ENCODE measurements around the gene ANKUB1. TPM values are rescaled to one million over a fixed set of nuclear protein-coding genes. Genes with fewer than 3 reads are reported as not detected.
"Not testable (repeated sequence)": the region's sequence is repeated elsewhere in the genome, so short reads cannot be mapped to it uniquely, and the experiment has no call there.

Gene ANKUB1
- total and polyA plus RNA-seq, 10 donors = 0.03 to 0.10 TPM; not detected in 8

DNA sequence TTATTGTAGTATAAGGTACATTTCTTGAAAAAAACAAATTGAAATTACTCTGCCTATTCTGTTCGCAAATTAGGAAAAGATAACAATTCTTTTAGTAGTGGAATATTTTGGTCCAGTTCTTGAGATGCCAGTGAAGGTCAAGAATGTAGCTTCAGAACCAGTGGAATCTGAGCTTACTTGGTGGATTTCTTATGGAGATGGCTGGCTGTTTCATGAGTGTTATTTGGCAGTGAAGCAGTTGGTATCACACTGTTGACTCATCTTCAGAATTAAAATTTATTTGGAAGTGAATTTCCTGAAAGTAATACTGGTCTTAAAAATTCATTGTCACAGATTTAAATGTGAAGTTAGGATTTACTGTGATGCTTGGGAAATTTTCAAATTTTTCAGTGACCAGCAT, 39.7 kb upstream of the ANKUB1 start:
- no peak overlapping the region for H3K27ac ChIP-seq
- no peak for TF ChIP-seq POLR2A (IDR thresholded peaks at IDR 0.05)
- no peak for TF ChIP-seq POLR2AphosphoS5 (IDR thresholded peaks at IDR 0.05)
- TF ChIP-seq, protein P1, sequence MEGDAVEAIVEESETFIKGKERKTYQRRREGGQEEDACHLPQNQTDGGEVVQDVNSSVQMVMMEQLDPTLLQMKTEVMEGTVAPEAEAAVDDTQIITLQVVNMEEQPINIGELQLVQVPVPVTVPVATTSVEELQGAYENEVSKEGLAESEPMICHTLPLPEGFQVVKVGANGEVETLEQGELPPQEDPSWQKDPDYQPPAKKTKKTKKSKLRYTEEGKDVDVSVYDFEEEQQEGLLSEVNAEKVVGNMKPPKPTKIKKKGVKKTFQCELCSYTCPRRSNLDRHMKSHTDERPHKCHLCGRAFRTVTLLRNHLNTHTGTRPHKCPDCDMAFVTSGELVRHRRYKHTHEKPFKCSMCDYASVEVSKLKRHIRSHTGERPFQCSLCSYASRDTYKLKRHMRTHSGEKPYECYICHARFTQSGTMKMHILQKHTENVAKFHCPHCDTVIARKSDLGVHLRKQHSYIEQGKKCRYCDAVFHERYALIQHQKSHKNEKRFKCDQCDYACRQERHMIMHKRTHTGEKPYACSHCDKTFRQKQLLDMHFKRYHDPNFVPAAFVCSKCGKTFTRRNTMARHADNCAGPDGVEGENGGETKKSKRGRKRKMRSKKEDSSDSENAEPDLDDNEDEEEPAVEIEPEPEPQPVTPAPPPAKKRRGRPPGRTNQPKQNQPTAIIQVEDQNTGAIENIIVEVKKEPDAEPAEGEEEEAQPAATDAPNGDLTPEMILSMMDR (IDR thresholded peaks at IDR 0.05 in 8 of 11, conservative IDR thresholded peaks at IDR 0.05 in 3 of 11) = no peak
- intact Hi-C loops (cut with DNase I; ENCODE audit: low total_unique reads) = no loop called here
- peaks cover 0 to 6% (median 0%) of the 10 kb centered on the region in 6 donors for H3K4me1 ChIP-seq
- H3K36me3 ChIP-seq = peaks cover 0 to 45% (median 0%) of the 10 kb centered on the region in 6 donors
- H3K4me3 ChIP-seq = no peak overlapping the region
- WGBS, 5 donors = 94 to 100% (median 98%) methylated on average over 1 of the region's 1 CpG
- DNase-seq = no peak
- H3K27me3 ChIP-seq (replicated peaks in 1 of 7) = no peaks in the 10 kb centered on the region
- H3K9me3 ChIP-seq = peaks cover 7 to 82% (median 71%) of the 10 kb centered on the region in 8 donors

DNA sequence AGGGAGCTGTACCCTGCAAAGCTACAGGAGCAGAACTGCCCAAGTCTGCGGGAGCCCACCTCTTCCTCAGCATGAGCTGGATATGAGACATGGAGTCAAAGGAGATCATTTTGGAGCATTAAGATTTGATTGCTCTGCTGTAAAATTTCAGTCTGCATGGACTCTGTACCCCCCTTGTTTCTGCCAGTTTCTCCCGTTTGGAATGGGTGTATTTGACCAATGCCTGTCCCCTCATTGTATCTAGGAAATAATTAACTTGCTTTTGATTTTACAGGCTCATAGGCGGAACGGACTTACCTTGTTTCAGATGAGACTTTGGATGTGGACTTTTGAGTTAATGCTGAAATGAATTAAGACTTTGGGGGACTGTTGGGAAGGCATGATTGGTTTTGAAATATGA, 39.0 kb upstream of the ANKUB1 start:
- Histone ChIP-seq H3K4me3 (no peak overlapping the region), H3K36me3 (peaks cover 0 to 39% (median 0%) of the 10 kb centered on the region in 6 donors), H3K4me1 (peaks cover 0 to 11% (median 2%) of the 10 kb centered on the region in 6 donors), H3K27ac (no peak overlapping the region), H3K27me3 (replicated peaks in 1 of 7) (no peaks in the 10 kb centered on the region), H3K9me3 (peaks cover 7 to 75% (median 65%) of the 10 kb centered on the region in 8 donors)
- intact Hi-C loops (cut with DNase I; ENCODE audit: low total_unique reads) = no loop called here
- TF ChIP-seq POLR2AphosphoS5 (IDR thresholded peaks at IDR 0.05) (no peak), POLR2A (IDR thresholded peaks at IDR 0.05) (no peak)
- TF ChIP-seq, protein P1 (IDR thresholded peaks at IDR 0.05 in 8 of 11, conservative IDR thresholded peaks at IDR 0.05 in 3 of 11) = no peak
- no peak for DNase-seq
- WGBS, 5 donors = 98 to 100% (median 99%) methylated on average over 4 of the region's 4 CpGs

DNA sequence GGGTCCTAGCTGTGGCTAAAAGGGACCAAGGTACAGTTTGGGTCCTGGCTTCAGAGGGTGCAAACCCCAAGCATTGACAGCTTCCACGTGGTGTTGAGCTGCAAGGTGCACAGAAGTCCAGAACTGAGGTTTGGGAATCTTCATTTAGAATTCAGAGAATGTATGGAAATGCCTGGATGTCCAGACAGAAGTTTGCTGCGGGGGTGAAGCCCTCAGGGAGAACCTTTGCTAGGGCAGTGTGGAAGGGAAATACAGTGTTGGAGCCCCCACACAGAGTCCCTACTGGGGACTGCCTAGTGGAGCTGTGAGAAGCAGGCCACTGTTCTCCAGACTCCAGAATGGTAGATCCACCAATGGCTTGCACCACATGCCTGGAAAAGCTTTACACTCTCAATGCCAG, 38.5 kb upstream of the ANKUB1 start:
- Histone ChIP-seq H3K36me3 (peaks cover 0 to 36% (median 0%) of the 10 kb centered on the region in 6 donors), H3K9me3 (peaks cover 7 to 70% (median 61%) of the 10 kb centered on the region in 8 donors), H3K27ac (no peak overlapping the region), H3K4me3 (no peak overlapping the region), H3K27me3 (replicated peaks in 1 of 7) (no peaks in the 10 kb centered on the region), H3K4me1 (peaks cover 0 to 13% (median 4%) of the 10 kb centered on the region in 6 donors)
- intact Hi-C loops (cut with DNase I; ENCODE audit: low total_unique reads) = no loop called here
- 90 to 98% (median 94%) methylated on average over 2 of the region's 2 CpGs for WGBS, 5 donors
- TF ChIP-seq POLR2AphosphoS5 (IDR thresholded peaks at IDR 0.05) = no peak
- TF ChIP-seq, protein P1 (IDR thresholded peaks at IDR 0.05 in 8 of 11, conservative IDR thresholded peaks at IDR 0.05 in 3 of 11) = no peak
- no peak for TF ChIP-seq POLR2A (IDR thresholded peaks at IDR 0.05)
- DNase-seq = no peak

DNA sequence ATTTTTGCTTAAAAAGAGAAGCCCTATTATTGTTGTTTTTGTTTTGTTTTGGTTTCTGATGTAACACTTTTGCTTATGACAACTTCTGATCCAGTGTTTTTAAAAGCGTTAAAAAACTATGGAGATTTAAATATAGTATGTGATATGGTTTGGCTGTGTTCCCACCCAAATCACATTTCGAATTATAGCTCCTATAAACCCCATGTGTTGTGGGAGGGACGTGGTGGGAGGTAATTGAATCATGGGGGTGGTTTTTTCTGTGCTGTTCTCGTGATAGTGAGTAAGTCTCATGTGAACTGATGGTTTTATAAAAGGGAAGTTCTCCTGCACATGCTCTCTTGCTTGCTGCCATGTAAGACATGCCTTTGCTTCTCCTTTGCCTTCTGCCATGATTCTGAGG, 37.3 kb upstream of the ANKUB1 start:
- peaks cover 0 to 24% (median 8%) of the 10 kb centered on the region in 6 donors for H3K4me1 ChIP-seq
- H3K9me3 ChIP-seq = peaks cover 7 to 58% (median 50%) of the 10 kb centered on the region in 8 donors
- peaks cover 0 to 33% (median 0%) of the 10 kb centered on the region in 6 donors for H3K36me3 ChIP-seq
- DNase-seq; H3K27ac ChIP-seq; H3K4me3 ChIP-seq; H3K27me3 ChIP-seq (replicated peaks in 1 of 7); intact Hi-C loops (cut with DNase I; ENCODE audit: low total_unique reads): not testable (repeated sequence)
- 88 to 94% (median 92%) methylated on average over 4 of the region's 4 CpGs for WGBS, 5 donors

Measured in spleen (tissue), 11 donors.